H1 (cell line): Measurements from ENCODE around the gene PBXIP1. TPM values are rescaled to one million over a fixed set of nuclear protein-coding genes. Genes with fewer than 3 reads are reported as not detected.

Source experiments
- CTCF ChIA-PET: fragments of 300-600 bp; sonication (Branson Sonifier 250); formaldehyde crosslinking; loops from one replicate; lab custom pipeline; 2021; ENCODE audit not compliant: partially characterized antibody; lab: Charles Lee
- POLR2A ChIA-PET: fragments of 300-600 bp; sonication (Branson Sonifier 250); formaldehyde crosslinking; loops from one replicate; lab custom pipeline; 2021; ENCODE audit warnings: inconsistent platforms; ENCODE audit not compliant: partially characterized antibody; lab: Charles Lee
- DNase-seq, 2 experiments: peaks; one replicate each; pipeline versions ENCODE4 v3.0.0 to v3.0.0-alpha.2; 2010 to 2022; ENCODE audit warnings: low spot score in 2 of 2, low read depth in 1 of 2, mixed read lengths in 1 of 2
- FAIRE-seq: peaks from 2 replicates; lab custom pipeline; 2011; peaks lifted over from hg19 to GRCh38; lab: Jason Lieb, UNC
- H2AFZ ChIP-seq: 2 replicates; pipeline ENCODE4 v1.8.1; 2012; ENCODE audit warnings: low read length, inconsistent platforms
- H2AK5ac ChIP-seq: 2 replicates; pipeline ENCODE4 v1.6.1; 2013; ENCODE audit warnings: low read depth, low read length
- H2BK120ac ChIP-seq: replicated peaks from 2 replicates; pipeline ENCODE3; 2013; ENCODE audit warnings: low read depth, low read length, inconsistent platforms
- H2BK12ac ChIP-seq: 2 replicates; pipeline ENCODE4 v1.6.1; 2013; ENCODE audit warnings: low read depth, low read length
- H2BK15ac ChIP-seq: 2 replicates; pipeline ENCODE4 v1.6.1; 2013; ENCODE audit warnings: low read length
- H2BK20ac ChIP-seq: 2 replicates; pipeline ENCODE4 v1.6.1; 2013; ENCODE audit warnings: low read length
- H2BK5ac ChIP-seq: 2 replicates; pipeline ENCODE4 v1.6.1; 2013; ENCODE audit warnings: low read depth, low read length
- H3K14ac ChIP-seq: 2 replicates; pipeline ENCODE4 v1.6.1; 2013; ENCODE audit warnings: inconsistent platforms; ENCODE audit not compliant: insufficient read length
- H3K18ac ChIP-seq: 2 replicates; pipeline ENCODE4 v1.6.1; 2013; ENCODE audit warnings: low read length; ENCODE audit errors: extremely low read depth
- H3K23ac ChIP-seq: 2 replicates; pipeline ENCODE4 v1.6.1; 2013; ENCODE audit warnings: inconsistent platforms; ENCODE audit not compliant: insufficient read length
- H3K23me2 ChIP-seq: 2 replicates; pipeline ENCODE4 v1.6.1; 2013; ENCODE audit warnings: low read depth, low read length
- H3K27ac ChIP-seq: 2 replicates; pipeline ENCODE4 v1.6.1; 2011; ENCODE audit warnings: low read depth, low read length, inconsistent platforms
- H3K27me3 ChIP-seq, 4 experiments: replicated peaks in 1 of 4; 1 replicate in 1 of 4; 2 replicates in 3 of 4; pipeline versions ENCODE4 v1.6.1 to v1.8.1; 2011 to 2013; ENCODE audit warnings: low read length in 3 of 4, mild to moderate bottlenecking in 3 of 4, inconsistent platforms in 2 of 4, mixed read lengths in 2 of 4, moderate library complexity in 1 of 4; ENCODE audit not compliant: control insufficient read depth in 3 of 4, insufficient read depth in 3 of 4; ENCODE audit errors: extremely low read depth in 1 of 4
- H3K36me3 ChIP-seq, 4 experiments: 2 replicates each; pipeline versions ENCODE4 v1.6.1 to v1.8.1; 2011 to 2013; ENCODE audit warnings: mild to moderate bottlenecking in 4 of 4, low read length in 3 of 4, moderate library complexity in 2 of 4, control low read depth in 1 of 4, inconsistent platforms in 1 of 4; ENCODE audit not compliant: insufficient read depth in 4 of 4, control insufficient read depth in 2 of 4
- H3K4ac ChIP-seq: replicated peaks from 2 replicates; pipeline ENCODE3; 2013; ENCODE audit warnings: low read length, low read depth, mixed read lengths, inconsistent platforms; ENCODE audit not compliant: insufficient read length
- H3K4me1 ChIP-seq, 4 experiments: replicated peaks in 1 of 4; 1 replicate in 1 of 4; 2 replicates in 3 of 4; pipeline versions ENCODE4 v1.6.1 to v1.8.1; 2011 to 2013; ENCODE audit warnings: low read length in 3 of 4, inconsistent platforms in 2 of 4, mixed read lengths in 1 of 4; ENCODE audit not compliant: insufficient read depth in 4 of 4, control insufficient read depth in 3 of 4
- H3K4me2 ChIP-seq, 2 experiments: 2 replicates each; pipeline versions ENCODE4 v1.6.1 to v1.8.1; 2011 to 2013; ENCODE audit warnings: low read depth in 2 of 2, low read length in 2 of 2, control low read depth in 1 of 2, inconsistent platforms in 1 of 2, mild to moderate bottlenecking in 1 of 2; ENCODE audit not compliant: insufficient read depth in 1 of 2
- H3K4me3 ChIP-seq, 4 experiments: fragments of 200-600, 300-600 bp in 1 of 4; sonication (generic), shearing (Covaris generic), sonication (Bioruptor Twin) in 1 of 4; 2 replicates each; pipeline versions ENCODE4 v1.5.1 to v1.8.1; 2011 to 2016; ENCODE audit warnings: low read length in 4 of 4, low read depth in 3 of 4, control low read depth in 2 of 4, inconsistent platforms in 2 of 4, mild to moderate bottlenecking in 2 of 4, mixed read lengths in 1 of 4, moderate library complexity in 1 of 4; ENCODE audit not compliant: insufficient read depth in 2 of 4; ENCODE audit errors: extremely low read depth in 1 of 4
- H3K56ac ChIP-seq: replicated peaks from 2 replicates; pipeline ENCODE3; 2013; ENCODE audit warnings: low read depth, mild to moderate bottlenecking, mixed read lengths, low read length, inconsistent platforms; ENCODE audit not compliant: insufficient read length
- H3K79me1 ChIP-seq: 2 replicates; pipeline ENCODE4 v1.6.1; 2013; ENCODE audit warnings: low read depth, low read length, control low read depth
- H3K79me2 ChIP-seq, 2 experiments: 2 replicates each; pipeline versions ENCODE4 v1.6.1 to v1.8.1; 2012 to 2013; ENCODE audit warnings: low read length in 2 of 2, mild to moderate bottlenecking in 2 of 2, inconsistent platforms in 1 of 2; ENCODE audit not compliant: insufficient read depth in 2 of 2, control insufficient read depth in 1 of 2
- H3K9ac ChIP-seq, 4 experiments: replicated peaks in 1 of 4; 1 replicate in 1 of 4; 2 replicates in 3 of 4; pipeline versions ENCODE4 v1.6.1 to v1.8.1; 2011 to 2013; ENCODE audit warnings: low read depth in 3 of 4, low read length in 3 of 4, control low read depth in 2 of 4, mild to moderate bottlenecking in 2 of 4, moderate library complexity in 2 of 4, inconsistent platforms in 1 of 4; ENCODE audit errors: extremely low read depth in 1 of 4
- H3K9me3 ChIP-seq, 2 experiments: 2 replicates each; pipeline versions ENCODE4 v1.6.1 to v1.8.1; 2012 to 2013; ENCODE audit warnings: mild to moderate bottlenecking in 2 of 2, moderate library complexity in 2 of 2, control low read depth in 1 of 2, inconsistent platforms in 1 of 2, low read depth in 1 of 2, low read length in 1 of 2, mixed read lengths in 1 of 2; ENCODE audit not compliant: insufficient read depth in 2 of 2
- H4K20me1 ChIP-seq, 2 experiments: replicated peaks in 1 of 2; 2 replicates each; pipeline versions ENCODE3 to v1.8.1; 2011 to 2013; ENCODE audit warnings: inconsistent platforms in 2 of 2, low read length in 2 of 2, mild to moderate bottlenecking in 1 of 2; ENCODE audit not compliant: insufficient read depth in 2 of 2, control insufficient read depth in 1 of 2
- H4K5ac ChIP-seq: 2 replicates; pipeline ENCODE4 v1.6.1; 2013; ENCODE audit warnings: low read length, low read depth, mixed read lengths, inconsistent platforms; ENCODE audit not compliant: insufficient read length
- H4K8ac ChIP-seq: 2 replicates; pipeline ENCODE4 v1.8.0; 2013; ENCODE audit warnings: mild to moderate bottlenecking, moderate library complexity, low read length, inconsistent platforms; ENCODE audit not compliant: insufficient read depth; ENCODE audit errors: extremely low read depth
- H4K91ac ChIP-seq: replicated peaks from 2 replicates; pipeline ENCODE3; 2013; ENCODE audit warnings: low read length, mixed read lengths, inconsistent platforms; ENCODE audit not compliant: insufficient read length
- E2F6 ChIP-seq: IDR thresholded peaks from 2 replicates; pipeline ENCODE4 v1.6.1; 2012; ENCODE audit warnings: inconsistent platforms
- GABPA ChIP-seq: IDR thresholded peaks from 2 replicates; pipeline ENCODE4 v1.6.1; 2011; ENCODE audit warnings: mild to moderate bottlenecking, low read length, moderate library complexity, borderline replicate concordance; ENCODE audit not compliant: insufficient read depth
- HDAC2 ChIP-seq, 2 experiments: fragments of 300-600 bp in 1 of 2; sonication (generic) in 1 of 2; IDR thresholded peaks; 2 replicates each; pipeline ENCODE4 v1.6.1; 2011 to 2012; ENCODE audit warnings: low read depth in 2 of 2, low read length in 2 of 2, mild to moderate bottlenecking in 2 of 2, moderate library complexity in 2 of 2, borderline replicate concordance in 1 of 2, inconsistent platforms in 1 of 2
- KDM5A ChIP-seq: fragments of 200-600 bp; IDR thresholded peaks from 2 replicates; pipeline ENCODE4 v1.7.1; 2012; ENCODE audit warnings: mild to moderate bottlenecking, low read length, inconsistent platforms, mixed read lengths
- MAX ChIP-seq: IDR thresholded peaks from 2 replicates; pipeline ENCODE4 v1.6.1; 2012; ENCODE audit warnings: inconsistent platforms
- SRF ChIP-seq: IDR thresholded peaks from 2 replicates; pipeline ENCODE4 v1.6.1; 2011; ENCODE audit warnings: mild to moderate bottlenecking, low read depth, low read length, moderate library complexity
- WGBS, 2 experiments: shearing (Covaris generic) in 1 of 2; methylation state at CpG; one replicate each; pipeline versions ENCODE4 v1.1.6 to v1.1.7; 2013 to 2015; ENCODE audit warnings: low lambda C conversion rate in 2 of 2, mixed read lengths in 2 of 2, inconsistent platforms in 1 of 2, low coverage in 1 of 2, missing lambda C conversion rate in 1 of 2; ENCODE audit not compliant: insufficient replicate concordance in 2 of 2, insufficient coverage in 1 of 2, insufficient read length in 1 of 2; ENCODE audit errors: extremely low coverage in 1 of 2, missing lambda C conversion rate in 1 of 2; 5-methylcytosine and 5-hydroxymethylcytosine counted together
- polyA plus RNA-seq, 7 experiments: library from polyadenylated mRNA; depleted of rRNA in 3 of 7; stranded (reverse) in 5 of 7; unstranded in 2 of 7; fragments of >200 nt in 5 of 7; fragments of 200-250 nt in 2 of 7; gene quantifications; 1 replicate in 5 of 7; 2 replicates in 1 of 7; 4 replicates in 1 of 7; pipeline versions ENCODE4 v1.2.1 to v1.2.3, GENCODE V29; 2011 to 2013; ENCODE audit warnings: missing spikeins in 2 of 7, mixed read lengths in 2 of 7
- total RNA-seq: library from RNA; stranded (reverse); fragmentation: NEBNext Ultra II Directional; extraction: Animal tissue kit (Norgen Biotek cat#: 25700); gene quantifications from 2 replicates; pipeline ENCODE4 v1.2.1, GENCODE V29; 2021

The PBXIP1 gene
- total and polyA plus RNA-seq, 2 of the 8 experiments (the other 6 are each of a cell fraction or from before 2014, with no cell fraction given): 12.0 to 19.8 TPM

- Histone ChIP-seq H4K5ac (no peak overlapping the region), H3K56ac (no peak overlapping the region), H3K18ac (no peak overlapping the region), H3K36me3 (peaks cover 0 to 19% (median 8%) of the 10 kb centered on the region in 4 experiments; a peak in 3 of 8 replicates), H3K23ac (no peak overlapping the region), H3K79me2 (no peaks in the 10 kb centered on the region), H2AFZ (no peak overlapping the region), H3K4me3 (no peak overlapping the region), H3K9ac (no peak overlapping the region), H3K4me1 (no peaks in the 10 kb centered on the region), H3K27me3 (no peaks in the 10 kb centered on the region), H3K14ac (no peak overlapping the region), H2BK15ac (no peak overlapping the region), H2BK20ac (no peak overlapping the region), H2BK5ac (no peak overlapping the region), H3K27ac (no peak overlapping the region), H2BK120ac (no peak overlapping the region), H3K23me2 (0 out of 2 replicates have a peak, but pooled peaks cover 2% of the 10 kb centered on the region), H3K9me3 (no peaks in the 10 kb centered on the region; a peak in 1 of 4 replicates), H4K8ac (no peak overlapping the region), H2AK5ac (no peak overlapping the region), H3K4ac (no peak overlapping the region), H3K4me2 (no peak overlapping the region), H2BK12ac (no peak overlapping the region), H4K91ac (no peak overlapping the region), H3K79me1 (no peaks in the 10 kb centered on the region), H4K20me1 (no peaks in the 10 kb centered on the region)
- 90% methylated on average over 3 of the region's 3 CpGs; no CpG with 5 or more reads in 1 of the 2 experiments for WGBS, 2 experiments
- POLR2A ChIA-PET: interaction anchor here (0.6 to 1.5 kb wide), 3 partner anchors 11 to 179 kb away, joined by 4 to 5 read pairs (median 4); partner anchors contain the start of gene PMVK
- FAIRE-seq: no peak
- no peak for DNase-seq
- CTCF ChIA-PET: interaction anchor here (0.6 to 1.4 kb wide), 5 partner anchors 9 to 92 kb away, joined by 3 to 5 read pairs (median 4); no protein-coding TSS in a partner anchor
- TF ChIP-seq SRF (no peak), GABPA (no peak), HDAC2 (IDR thresholded peaks at IDR 0.05; ENCODE audit: borderline replicate concordance in 1 of 2, low read depth in 2 of 2, low read length in 2 of 2) (no peak), MAX (no peak), KDM5A (no peak), E2F6 (no peak)
Measured at GRCh38 chr1:154925335-154926170, 30.3 kb downstream of the PBXIP1 start.
